Sigmoid colon (tissue), 7 donors: ENCODE results near the gene PSMD11. TPM values are rescaled to one million over a fixed set of nuclear protein-coding genes. Genes with fewer than 3 reads are reported as not detected.
A peak's percentile ranks its signal among the peaks of the same experiment; 100 is the strongest.

ENCODE experiments used
- DNase-seq: peaks from one replicate; pipeline ENCODE4 v3.0.0-alpha.2; 2019
- H3K27ac ChIP-seq, 4 donors: fragments of 200-600 bp; sonication (generic); one replicate each; pipeline ENCODE4 v1.5.1; 2016 to 2019; ENCODE audit warnings: mild to moderate bottlenecking in 1 of 4
- H3K27me3 ChIP-seq, 3 donors: fragments of 200-600 bp; sonication (generic); one replicate each; pipeline ENCODE4 v1.5.1; 2019; ENCODE audit warnings: mild to moderate bottlenecking in 1 of 3
- H3K36me3 ChIP-seq, 4 donors: fragments of 200-600 bp; sonication (generic); one replicate each; pipeline ENCODE4 v1.5.1; 2016 to 2019
- H3K4me1 ChIP-seq, 4 donors: fragments of 200-600 bp; sonication (generic); one replicate each; pipeline ENCODE4 v1.5.1; 2017 to 2019
- H3K4me3 ChIP-seq, 4 donors: fragments of 200-600 bp; sonication (generic); one replicate each; pipeline ENCODE4 v1.5.1; 2017 to 2019; ENCODE audit warnings: mild to moderate bottlenecking in 2 of 4, moderate library complexity in 1 of 4
- H3K9me3 ChIP-seq, 4 donors: fragments of 200-600 bp in 3 of 4; sonication (generic) in 3 of 4; one replicate each; pipeline versions ENCODE4 v1.5.1 to v1.6.1; 2013 to 2019
- EP300 ChIP-seq, 4 donors: sonication (generic); formaldehyde crosslinking; IDR thresholded peaks; one replicate each; pipeline ENCODE4 v1.6.1; 2017; ENCODE audit warnings: antibody characterized with exemption in 4 of 4
- POLR2A ChIP-seq, 2 donors: fragments of 450-650 bp; IDR thresholded peaks; one replicate each; pipeline ENCODE4 v1.6.1; 2016; ENCODE audit warnings: antibody characterized with exemption in 2 of 2, mild to moderate bottlenecking in 2 of 2, moderate library complexity in 2 of 2
- POLR2AphosphoS5 ChIP-seq, 4 donors: sonication (generic); formaldehyde crosslinking; IDR thresholded peaks; one replicate each; pipeline ENCODE4 v1.6.1; 2017; ENCODE audit warnings: antibody characterized with exemption in 4 of 4
- WGBS, 2 donors: extraction: QIAGEN DNeasy Blood & Tissue Kit; methylation state at CpG; one replicate each; pipeline ENCODE4 v1.1.7; 2013; 5-methylcytosine and 5-hydroxymethylcytosine counted together
- intact Hi-C: fragments of 100-400 bp; cut with DNase I; formaldehyde crosslinking; loops from one replicate; pipeline ENCODE4 v1.15.1; 2023
- polyA plus RNA-seq, 3 donors: library from polyadenylated mRNA; stranded (reverse); fragments of 200-250 nt; gene quantifications; one replicate each; pipeline ENCODE4 v1.2.3, GENCODE V29; 2013
- total RNA-seq, 4 donors: library from RNA; depleted of rRNA; stranded (reverse); fragments of >200 nt; gene quantifications; one replicate each; pipeline ENCODE4 v1.1.0, GENCODE V29; 2016
- TF ChIP-seq, protein P1 (sequence below), 4 experiments: fragments of 450-650 bp in 3 of 4; fragments of 200-600 bp in 1 of 4; IDR thresholded peaks; one replicate each; pipeline ENCODE4 v1.5.1; 2016 to 2019; ENCODE audit warnings: antibody characterized with exemption in 4 of 4, mild to moderate bottlenecking in 3 of 4, moderate library complexity in 2 of 4
- donor health status: healthy with polysubstance abuse.
- donor health status: Bipolar disorder and iron deficiency.
- donor health status: healthy.

The PSMD11 gene
- total and polyA plus RNA-seq, 7 donors, result 42.0 to 71.7 (median 43.9) TPM

DNA sequence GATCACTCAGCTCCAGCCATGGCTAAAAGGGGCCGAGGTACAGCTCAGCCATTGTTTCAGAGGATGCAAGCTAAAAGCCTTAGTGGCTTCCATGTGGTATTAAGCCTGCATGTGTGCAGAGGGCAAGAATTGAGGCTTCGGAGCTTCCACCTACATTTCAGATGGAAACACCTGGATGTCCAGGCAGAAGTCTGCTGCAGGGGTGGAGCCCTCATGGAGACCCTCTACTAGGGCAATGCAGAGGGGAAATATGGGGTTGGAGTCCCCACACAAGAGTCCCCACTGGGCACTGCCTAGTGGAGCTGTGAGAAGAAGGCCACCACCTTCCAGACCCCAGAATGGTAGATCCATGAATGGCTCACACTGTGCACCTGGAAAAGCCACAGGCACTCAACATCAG lies 14.7 kb upstream of the PSMD11 start:
- no peak for DNase-seq
- H3K4me1 ChIP-seq, result no peaks in the 10 kb centered on the region
- TF ChIP-seq EP300 (IDR thresholded peaks at IDR 0.05), result no peak
- no peak for TF ChIP-seq POLR2AphosphoS5 (IDR thresholded peaks at IDR 0.05)
- TF ChIP-seq, protein P1, sequence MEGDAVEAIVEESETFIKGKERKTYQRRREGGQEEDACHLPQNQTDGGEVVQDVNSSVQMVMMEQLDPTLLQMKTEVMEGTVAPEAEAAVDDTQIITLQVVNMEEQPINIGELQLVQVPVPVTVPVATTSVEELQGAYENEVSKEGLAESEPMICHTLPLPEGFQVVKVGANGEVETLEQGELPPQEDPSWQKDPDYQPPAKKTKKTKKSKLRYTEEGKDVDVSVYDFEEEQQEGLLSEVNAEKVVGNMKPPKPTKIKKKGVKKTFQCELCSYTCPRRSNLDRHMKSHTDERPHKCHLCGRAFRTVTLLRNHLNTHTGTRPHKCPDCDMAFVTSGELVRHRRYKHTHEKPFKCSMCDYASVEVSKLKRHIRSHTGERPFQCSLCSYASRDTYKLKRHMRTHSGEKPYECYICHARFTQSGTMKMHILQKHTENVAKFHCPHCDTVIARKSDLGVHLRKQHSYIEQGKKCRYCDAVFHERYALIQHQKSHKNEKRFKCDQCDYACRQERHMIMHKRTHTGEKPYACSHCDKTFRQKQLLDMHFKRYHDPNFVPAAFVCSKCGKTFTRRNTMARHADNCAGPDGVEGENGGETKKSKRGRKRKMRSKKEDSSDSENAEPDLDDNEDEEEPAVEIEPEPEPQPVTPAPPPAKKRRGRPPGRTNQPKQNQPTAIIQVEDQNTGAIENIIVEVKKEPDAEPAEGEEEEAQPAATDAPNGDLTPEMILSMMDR (IDR thresholded peaks at IDR 0.05), result no peak
- TF ChIP-seq POLR2A (IDR thresholded peaks at IDR 0.05), result no peak
- H3K9me3 ChIP-seq, result peaks cover 0 to 8% (median 0%) of the 10 kb centered on the region in 4 donors
- WGBS, 2 donors, result 93 to 97% methylated on average over 2 of the region's 2 CpGs
- no peak overlapping the region for H3K4me3 ChIP-seq
- no peak overlapping the region for H3K27ac ChIP-seq
- no peaks in the 10 kb centered on the region for H3K27me3 ChIP-seq
- H3K36me3 ChIP-seq, result no peaks in the 10 kb centered on the region
- intact Hi-C loops, result no loop called here

DNA sequence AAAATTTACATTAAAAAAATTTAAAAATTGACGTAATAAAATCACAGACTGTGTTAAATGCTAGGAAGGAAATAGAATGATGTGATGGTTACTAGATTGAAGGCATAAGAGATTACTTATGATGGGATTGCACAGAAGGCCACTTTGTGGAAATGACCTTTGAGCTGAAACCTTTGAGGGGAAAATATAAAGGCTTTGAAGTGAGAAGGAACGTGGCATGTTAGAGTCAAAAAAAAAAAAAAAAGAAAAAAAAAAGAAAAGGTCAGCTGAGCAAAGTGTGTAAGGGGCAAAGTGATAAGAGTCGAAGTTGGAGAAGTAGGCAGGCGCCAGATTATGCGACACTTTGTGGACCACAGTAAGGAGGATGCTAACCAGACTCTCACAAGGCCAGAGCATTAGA lies 3.6 kb upstream of the PSMD11 start:
- Histone ChIP-seq H3K27ac (no peak overlapping the region), H3K36me3 (no peaks in the 10 kb centered on the region), H3K27me3 (no peaks in the 10 kb centered on the region), H3K9me3 (no peaks in the 10 kb centered on the region), H3K4me3 (no peak overlapping the region), H3K4me1 (peaks cover 0 to 17% (median 9%) of the 10 kb centered on the region in 4 donors)
- TF ChIP-seq, protein P1 (IDR thresholded peaks at IDR 0.05), result no peak
- TF ChIP-seq POLR2A (IDR thresholded peaks at IDR 0.05), result no peak
- TF ChIP-seq EP300 (IDR thresholded peaks at IDR 0.05), result no peak
- TF ChIP-seq POLR2AphosphoS5 (IDR thresholded peaks at IDR 0.05), result no peak
- DNase-seq, result no peak
- intact Hi-C loops, result loop anchor here (10.0 kb wide), 1 partner anchor 66 kb away; no protein-coding TSS in a partner anchor
- 67 to 76% methylated on average over 5 of the region's 5 CpGs for WGBS, 2 donors

- intact Hi-C loops, result loop anchor here (10.0 kb wide), 1 partner anchor 67 kb away; no protein-coding TSS in a partner anchor
- H3K4me1 ChIP-seq, result peaks cover 0 to 28% (median 21%) of the 10 kb centered on the region in 4 donors
- H3K9me3 ChIP-seq, result no peaks in the 10 kb centered on the region
- H3K27me3 ChIP-seq, result no peaks in the 10 kb centered on the region
- 43 to 59% methylated on average over 2 of the region's 2 CpGs for WGBS, 2 donors
- no peak overlapping the region for H3K4me3 ChIP-seq
- TF ChIP-seq EP300 (IDR thresholded peaks at IDR 0.05), result no peak
- TF ChIP-seq POLR2A (IDR thresholded peaks at IDR 0.05), result no peak
- TF ChIP-seq, protein P1 (IDR thresholded peaks at IDR 0.05), result no peak
- no peak for TF ChIP-seq POLR2AphosphoS5 (IDR thresholded peaks at IDR 0.05)
- DNase-seq, result no peak
- H3K36me3 ChIP-seq, result peaks cover 0 to 2% (median 0%) of the 10 kb centered on the region in 4 donors
- H3K27ac ChIP-seq, result no peak overlapping the region
Measured at GRCh38 chr17:32441886-32442285, 2.4 kb upstream of the PSMD11 start.

DNA sequence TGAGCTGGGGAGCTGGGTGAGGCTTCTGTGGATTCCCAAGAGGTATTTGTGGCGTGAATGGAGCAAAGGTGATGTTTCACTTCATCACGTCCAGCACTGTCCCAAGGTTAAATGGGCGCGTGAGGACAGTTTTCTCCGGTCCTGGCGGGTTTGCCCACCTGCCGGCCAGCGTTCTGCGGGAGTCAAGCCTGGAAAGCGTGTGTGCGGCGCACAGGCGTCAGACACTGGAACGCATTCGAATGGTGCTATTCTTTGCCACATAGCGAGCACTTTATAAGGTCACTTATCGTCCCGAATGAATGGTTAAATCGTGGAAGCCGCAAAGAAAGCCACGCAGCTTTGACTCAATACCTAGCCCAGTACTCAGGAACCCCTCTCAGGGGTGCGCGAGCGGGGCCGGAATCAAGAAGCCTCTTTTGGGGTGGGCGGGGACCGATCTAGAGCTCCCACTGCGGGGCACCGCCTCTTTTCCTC lies 446 bp upstream of the PSMD11 start:
- Histone ChIP-seq H3K4me3 (peak overlapping the region; percentile 93 to 100 (median 99)), H3K27ac (peak overlapping the region in 3 of 4 donors; percentile 84 to 92 (median 89)), H3K36me3 (peaks cover 0 to 21% (median 11%) of the 10 kb centered on the region in 4 donors), H3K4me1 (peaks cover 0 to 31% (median 25%) of the 10 kb centered on the region in 4 donors), H3K9me3 (no peaks in the 10 kb centered on the region), H3K27me3 (no peaks in the 10 kb centered on the region)
- 2 to 8% methylated on average over 29 of the region's 29 CpGs for WGBS, 2 donors
- TF ChIP-seq, protein P1 (IDR thresholded peaks at IDR 0.05), result no peak
- TF ChIP-seq POLR2AphosphoS5 (IDR thresholded peaks at IDR 0.05), result no peak
- no peak for TF ChIP-seq POLR2A (IDR thresholded peaks at IDR 0.05)
- no peak for TF ChIP-seq EP300 (IDR thresholded peaks at IDR 0.05)
- no peak for DNase-seq
- intact Hi-C loops, result loop anchor here (2.0 to 10.0 kb wide), 2 partner anchors 43 to 69 kb away; partner anchors contain the start of gene CDK5R1
